ENCODE results near the gene KLHDC8A. TPM values are rescaled to one million over a fixed set of nuclear protein-coding genes. Genes with fewer than 3 reads are reported as not detected.

Gene KLHDC8A
- total RNA-seq, 1 experiment from 2014 or later, result 0.49 TPM

DNA sequence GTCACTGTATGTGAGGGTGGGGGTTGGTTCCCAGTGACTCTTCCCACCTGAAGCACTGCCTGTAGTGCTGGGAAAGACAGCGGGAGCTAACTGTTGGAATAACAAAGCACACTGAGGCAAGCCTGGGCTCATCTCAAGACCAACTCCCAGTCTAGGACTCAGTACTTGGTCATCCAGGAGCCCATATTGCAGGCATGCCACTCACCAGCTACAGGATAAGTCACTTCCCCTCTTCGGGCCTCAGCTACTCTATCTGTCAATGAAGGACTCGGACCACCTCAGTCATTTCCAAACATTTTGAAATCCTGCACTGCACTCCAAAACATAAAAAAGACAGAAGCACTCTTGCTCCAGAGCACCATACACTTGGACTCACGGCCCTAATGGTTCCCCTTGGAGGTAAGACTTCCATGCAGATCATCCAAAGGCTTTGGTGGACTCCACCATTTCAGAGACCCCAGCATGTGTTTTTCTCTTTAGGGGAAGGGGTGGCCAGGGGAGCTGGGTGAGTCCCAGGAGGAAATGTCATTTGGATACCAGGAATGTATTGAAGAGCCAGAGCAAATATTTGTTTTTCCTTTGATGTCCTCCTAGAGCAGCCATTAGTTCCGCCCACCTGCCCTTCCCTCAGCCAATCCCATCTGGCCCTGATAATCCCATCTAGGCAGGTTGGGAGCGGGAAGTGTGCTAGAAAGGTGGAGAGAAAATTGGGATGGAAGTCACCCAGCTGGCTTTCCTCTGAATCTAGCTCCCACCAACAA, 38.3 kb downstream of the KLHDC8A start (continued):
- TF ChIP-seq, protein P1, sequence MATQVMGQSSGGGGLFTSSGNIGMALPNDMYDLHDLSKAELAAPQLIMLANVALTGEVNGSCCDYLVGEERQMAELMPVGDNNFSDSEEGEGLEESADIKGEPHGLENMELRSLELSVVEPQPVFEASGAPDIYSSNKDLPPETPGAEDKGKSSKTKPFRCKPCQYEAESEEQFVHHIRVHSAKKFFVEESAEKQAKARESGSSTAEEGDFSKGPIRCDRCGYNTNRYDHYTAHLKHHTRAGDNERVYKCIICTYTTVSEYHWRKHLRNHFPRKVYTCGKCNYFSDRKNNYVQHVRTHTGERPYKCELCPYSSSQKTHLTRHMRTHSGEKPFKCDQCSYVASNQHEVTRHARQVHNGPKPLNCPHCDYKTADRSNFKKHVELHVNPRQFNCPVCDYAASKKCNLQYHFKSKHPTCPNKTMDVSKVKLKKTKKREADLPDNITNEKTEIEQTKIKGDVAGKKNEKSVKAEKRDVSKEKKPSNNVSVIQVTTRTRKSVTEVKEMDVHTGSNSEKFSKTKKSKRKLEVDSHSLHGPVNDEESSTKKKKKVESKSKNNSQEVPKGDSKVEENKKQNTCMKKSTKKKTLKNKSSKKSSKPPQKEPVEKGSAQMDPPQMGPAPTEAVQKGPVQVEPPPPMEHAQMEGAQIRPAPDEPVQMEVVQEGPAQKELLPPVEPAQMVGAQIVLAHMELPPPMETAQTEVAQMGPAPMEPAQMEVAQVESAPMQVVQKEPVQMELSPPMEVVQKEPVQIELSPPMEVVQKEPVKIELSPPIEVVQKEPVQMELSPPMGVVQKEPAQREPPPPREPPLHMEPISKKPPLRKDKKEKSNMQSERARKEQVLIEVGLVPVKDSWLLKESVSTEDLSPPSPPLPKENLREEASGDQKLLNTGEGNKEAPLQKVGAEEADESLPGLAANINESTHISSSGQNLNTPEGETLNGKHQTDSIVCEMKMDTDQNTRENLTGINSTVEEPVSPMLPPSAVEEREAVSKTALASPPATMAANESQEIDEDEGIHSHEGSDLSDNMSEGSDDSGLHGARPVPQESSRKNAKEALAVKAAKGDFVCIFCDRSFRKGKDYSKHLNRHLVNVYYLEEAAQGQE (IDR thresholded peaks at IDR 0.05; ENCODE audit: low read depth), result no peak
- TF ChIP-seq CBX3 (IDR thresholded peaks at IDR 0.05; ENCODE audit: low read depth), result no peak

- ChIA-PET POLR2A (interaction anchor here (0.8 to 1.4 kb wide), 3 partner anchors 20 to 44 kb away, joined by 3 to 4 read pairs (median 3); no protein-coding TSS in a partner anchor), CTCF (interaction anchor here (1.2 to 1.7 kb wide), 3 partner anchors 37 to 47 kb away, joined by 3 to 19 read pairs (median 10); no protein-coding TSS in a partner anchor), RAD21 (ENCODE audit: low non-redundant PET in 1 of 2, low total read pairs in 2 of 2, uncharacterized antibody in 2 of 2, unreplicated experiment in 2 of 2) (interaction anchor here (0.8 to 2.7 kb wide), 6 partner anchors 16 to 46 kb away, joined by 3 to 12 read pairs (median 6); no protein-coding TSS in a partner anchor)
- H3K27ac ChIP-seq (ENCODE audit: low read depth, low read length), result peak overlapping the region; percentile 29; the same call in 1 of the 2 replicates
- 0 out of 2 replicates have a peak, but pooled peaks have one; percentile 38 for TF ChIP-seq MAX (IDR thresholded peaks at IDR 0.05)
- TF ChIP-seq CBX3 (IDR thresholded peaks at IDR 0.05; ENCODE audit: low read depth), result peak; percentile 53; the same call in 1 of the 2 replicates
- TF ChIP-seq, protein P2, sequence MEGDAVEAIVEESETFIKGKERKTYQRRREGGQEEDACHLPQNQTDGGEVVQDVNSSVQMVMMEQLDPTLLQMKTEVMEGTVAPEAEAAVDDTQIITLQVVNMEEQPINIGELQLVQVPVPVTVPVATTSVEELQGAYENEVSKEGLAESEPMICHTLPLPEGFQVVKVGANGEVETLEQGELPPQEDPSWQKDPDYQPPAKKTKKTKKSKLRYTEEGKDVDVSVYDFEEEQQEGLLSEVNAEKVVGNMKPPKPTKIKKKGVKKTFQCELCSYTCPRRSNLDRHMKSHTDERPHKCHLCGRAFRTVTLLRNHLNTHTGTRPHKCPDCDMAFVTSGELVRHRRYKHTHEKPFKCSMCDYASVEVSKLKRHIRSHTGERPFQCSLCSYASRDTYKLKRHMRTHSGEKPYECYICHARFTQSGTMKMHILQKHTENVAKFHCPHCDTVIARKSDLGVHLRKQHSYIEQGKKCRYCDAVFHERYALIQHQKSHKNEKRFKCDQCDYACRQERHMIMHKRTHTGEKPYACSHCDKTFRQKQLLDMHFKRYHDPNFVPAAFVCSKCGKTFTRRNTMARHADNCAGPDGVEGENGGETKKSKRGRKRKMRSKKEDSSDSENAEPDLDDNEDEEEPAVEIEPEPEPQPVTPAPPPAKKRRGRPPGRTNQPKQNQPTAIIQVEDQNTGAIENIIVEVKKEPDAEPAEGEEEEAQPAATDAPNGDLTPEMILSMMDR (IDR thresholded peaks at IDR 0.05 in 2 of 3, conservative IDR thresholded peaks at IDR 0.05 in 1 of 3; ENCODE audit: borderline replicate concordance in 1 of 3, insufficient read depth in 1 of 3, low read depth in 2 of 3, low read length in 2 of 3), result no peak
- peak; percentile 39 for TF ChIP-seq TCF7L2 (IDR thresholded peaks at IDR 0.05; ENCODE audit: borderline replicate concordance, extremely low read depth, insufficient read depth, insufficient read length)
- no peak for TF ChIP-seq SRF (IDR thresholded peaks at IDR 0.05; ENCODE audit: low read depth)
- TF ChIP-seq EZH2phosphoT487 (IDR thresholded peaks at IDR 0.05; ENCODE audit: borderline replicate concordance), result no peak
- TF ChIP-seq POLR2AphosphoS5 (IDR thresholded peaks at IDR 0.05; ENCODE audit: low read depth, low read length), result peak; percentile 43; the same call in 1 of the 2 replicates
- TF ChIP-seq, protein P3, sequence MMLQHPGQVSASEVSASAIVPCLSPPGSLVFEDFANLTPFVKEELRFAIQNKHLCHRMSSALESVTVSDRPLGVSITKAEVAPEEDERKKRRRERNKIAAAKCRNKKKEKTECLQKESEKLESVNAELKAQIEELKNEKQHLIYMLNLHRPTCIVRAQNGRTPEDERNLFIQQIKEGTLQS (IDR thresholded peaks at IDR 0.05), result no peak
- no peak for TF ChIP-seq JUND (IDR thresholded peaks at IDR 0.05)
- BruUV-seq (replicated peaks), result no TSS peak
- no peaks in the 10 kb centered on the region for H3K9me3 ChIP-seq (ENCODE audit: control insufficient read depth in 1 of 2, insufficient read depth in 1 of 2, low read depth in 1 of 2, low read length in 2 of 2)
- H4K20me1 ChIP-seq (ENCODE audit: insufficient read depth), result no peaks in the 10 kb centered on the region
- no peaks in the 10 kb centered on the region for H3K36me3 ChIP-seq (ENCODE audit: control insufficient read depth in 1 of 2, insufficient read depth in 2 of 2, low read length in 2 of 2)
- H3K4me2 ChIP-seq (ENCODE audit: low read length), result peak overlapping the region; percentile 46
- intact Hi-C loops (cut with micrococcal nuclease), result no loop called here
- DNase-seq (ENCODE audit: low read depth, low spot score) (no peak), ATAC-seq (peak; percentile 19)
- H3K4me1 ChIP-seq (ENCODE audit: control insufficient read depth in 1 of 2, insufficient read depth in 2 of 2, low read length in 2 of 2), result peaks cover 45 to 59% of the 10 kb centered on the region in 2 experiments
- H3K27me3 ChIP-seq (ENCODE audit: insufficient read depth, low read length), result no peaks in the 10 kb centered on the region
- H3K79me2 ChIP-seq (ENCODE audit: insufficient read depth, low read length), result peaks cover 75% of the 10 kb centered on the region
- no peak overlapping the region for H2AFZ ChIP-seq (ENCODE audit: low read depth, low read length, poor library complexity, severe bottlenecking)
- H3K9me2 ChIP-seq (ENCODE audit: insufficient read depth), result no peaks in the 10 kb centered on the region
- no peak overlapping the region for H3K9ac ChIP-seq (ENCODE audit: low read length)
- no peak overlapping the region for H3K4me3 ChIP-seq (replicated peaks in 1 of 2; ENCODE audit: low read depth in 1 of 2, low read length in 2 of 2)
Observed at GRCh38 chr1:205317311-205317917, 39.3 kb downstream of the KLHDC8A start.
